WTC11 (cell line): ENCODE measurements around the gene AIG1. TPM values are rescaled to one million over a fixed set of nuclear protein-coding genes. Genes with fewer than 3 reads are reported as not detected.

Source experiments
- ATAC-seq: fragments of 200-7000 bp; cut with Tn5 transposase; 2 replicates; pipeline ENCODE4 v1.10.0; 2021; ENCODE audit warnings: mild to moderate bottlenecking, moderate library complexity
- CTCF ChIA-PET: fragments of 300-600 bp; sonication (Branson Sonifier 250); formaldehyde crosslinking; loops from one replicate; lab custom pipeline; 2021; ENCODE audit warnings: antibody characterized with exemption; lab: Charles Lee
- POLR2A ChIA-PET: fragments of 350-600 bp; sonication (Branson Sonifier 250); formaldehyde crosslinking; loops from one replicate; lab custom pipeline; 2021; ENCODE audit warnings: antibody characterized with exemption; lab: Charles Lee
- DNase-seq: peaks from one replicate; pipeline ENCODE4 v3.0.0; 2021; ENCODE audit warnings: low spot score
- H3K27ac Mint-ChIP-seq: 2 replicates; pipeline ENCODE4 v1.8.0; 2021; ENCODE audit warnings: mixed read lengths
- H3K27me3 Mint-ChIP-seq: 2 replicates; pipeline ENCODE4 v1.8.0; 2021; ENCODE audit warnings: low read depth, mild to moderate bottlenecking, moderate library complexity, mixed read lengths
- H3K36me3 Mint-ChIP-seq: 2 replicates; pipeline ENCODE4 v1.8.0; 2021; ENCODE audit warnings: mixed read lengths
- H3K4me1 Mint-ChIP-seq: 2 replicates; pipeline ENCODE4 v1.8.0; 2022; ENCODE audit warnings: mixed read lengths
- H3K4me3 Mint-ChIP-seq: 2 replicates; pipeline ENCODE4 v1.8.0; 2021; ENCODE audit warnings: mild to moderate bottlenecking, moderate library complexity, mixed read lengths
- H3K9me3 Mint-ChIP-seq: 2 replicates; pipeline ENCODE4 v1.8.0; 2021; ENCODE audit warnings: mixed read lengths
- ATF1 ChIP-seq: sonication (generic); formaldehyde crosslinking; IDR thresholded peaks from 2 replicates; pipeline ENCODE4 v1.8.1; 2023; ENCODE audit warnings: mild to moderate bottlenecking, moderate library complexity, missing genetic modification reagents
- IRF1 ChIP-seq: sonication (generic); formaldehyde crosslinking; IDR thresholded peaks from 2 replicates; pipeline ENCODE4 v1.8.0; 2023; ENCODE audit warnings: missing genetic modification reagents
- NR1H2 ChIP-seq: sonication (generic); formaldehyde crosslinking; IDR thresholded peaks from 2 replicates; pipeline ENCODE4 v1.9.0; 2021; ENCODE audit warnings: mild to moderate bottlenecking, moderate library complexity, missing genetic modification reagents
- SMAD3 ChIP-seq: sonication (generic); formaldehyde crosslinking; IDR thresholded peaks from 2 replicates; pipeline ENCODE4 v1.8.0; 2022; ENCODE audit warnings: missing genetic modification reagents, mild to moderate bottlenecking, borderline replicate concordance
- TCF7 ChIP-seq: sonication (generic); formaldehyde crosslinking; IDR thresholded peaks from 2 replicates; pipeline ENCODE4 v1.8.0; 2022; ENCODE audit warnings: mild to moderate bottlenecking, low read depth, missing genetic modification reagents, moderate library complexity
- USF1 ChIP-seq: sonication (generic); formaldehyde crosslinking; IDR thresholded peaks from 2 replicates; pipeline ENCODE4 v1.8.0; 2022; ENCODE audit warnings: mild to moderate bottlenecking, missing genetic modification reagents
- ZBTB21 ChIP-seq: sonication (generic); formaldehyde crosslinking; IDR thresholded peaks from 2 replicates; pipeline ENCODE4 v1.8.1; 2023; ENCODE audit warnings: mild to moderate bottlenecking, missing genetic modification reagents, borderline replicate concordance
- ZNF317 ChIP-seq: sonication (generic); formaldehyde crosslinking; IDR thresholded peaks from 2 replicates; pipeline ENCODE4 v1.8.1; 2023; ENCODE audit warnings: low read depth, mild to moderate bottlenecking, moderate library complexity, missing genetic modification reagents, borderline replicate concordance
- ZNF416 ChIP-seq: fragments of 250-450 bp; sonication (Bioruptor Pico); IDR thresholded peaks from 2 replicates; pipeline ENCODE4 v1.9.0; 2021; ENCODE audit warnings: mild to moderate bottlenecking, inconsistent platforms
- total RNA-seq: library from RNA; stranded (reverse); gene quantifications from 3 replicates; pipeline ENCODE4 v1.2.3, GENCODE V29; 2021
- TF ChIP-seq, protein P1 (sequence below): sonication (generic); formaldehyde crosslinking; conservative IDR thresholded peaks from 2 replicates; pipeline ENCODE4 v1.8.1; 2023; ENCODE audit warnings: mild to moderate bottlenecking, low read depth, missing genetic modification reagents, moderate library complexity
- TF ChIP-seq, protein P2 (sequence below): sonication (generic); formaldehyde crosslinking; IDR thresholded peaks from 2 replicates; pipeline ENCODE4 v1.8.0; 2023; ENCODE audit warnings: missing genetic modification reagents, mild to moderate bottlenecking, borderline replicate concordance
- TF ChIP-seq, protein P3 (sequence below): sonication (generic); formaldehyde crosslinking; IDR thresholded peaks from 2 replicates; pipeline ENCODE4 v1.8.1; 2023; ENCODE audit warnings: mild to moderate bottlenecking, missing genetic modification reagents, moderate library complexity
- TF ChIP-seq, protein P4 (sequence below): sonication (generic); formaldehyde crosslinking; IDR thresholded peaks from 2 replicates; pipeline ENCODE4 v1.8.1; 2022; ENCODE audit warnings: low read depth, missing genetic modification reagents, borderline replicate concordance
- TF ChIP-seq, protein P5 (sequence below): sonication (generic); formaldehyde crosslinking; IDR thresholded peaks from 2 replicates; pipeline ENCODE4 v1.8.0; 2022; ENCODE audit warnings: mild to moderate bottlenecking, missing genetic modification reagents
- TF ChIP-seq, protein P6 (sequence below): fragments of 250-450 bp; sonication (Bioruptor Pico); IDR thresholded peaks from 2 replicates; pipeline ENCODE4 v1.9.0; 2021; ENCODE audit warnings: mild to moderate bottlenecking
- TF ChIP-seq, protein P7 (sequence below): sonication (generic); formaldehyde crosslinking; conservative IDR thresholded peaks from 2 replicates; pipeline ENCODE4 v1.8.1; 2022; ENCODE audit warnings: mild to moderate bottlenecking, missing genetic modification reagents
- TF ChIP-seq, protein P8 (sequence below): sonication (generic); formaldehyde crosslinking; IDR thresholded peaks from 2 replicates; pipeline ENCODE4 v1.8.1; 2023; ENCODE audit warnings: mild to moderate bottlenecking, missing genetic modification reagents

AIG1 gene
- total RNA-seq, 1 experiment from 2014 or later, result 38.8 TPM

- TF ChIP-seq, protein P1, sequence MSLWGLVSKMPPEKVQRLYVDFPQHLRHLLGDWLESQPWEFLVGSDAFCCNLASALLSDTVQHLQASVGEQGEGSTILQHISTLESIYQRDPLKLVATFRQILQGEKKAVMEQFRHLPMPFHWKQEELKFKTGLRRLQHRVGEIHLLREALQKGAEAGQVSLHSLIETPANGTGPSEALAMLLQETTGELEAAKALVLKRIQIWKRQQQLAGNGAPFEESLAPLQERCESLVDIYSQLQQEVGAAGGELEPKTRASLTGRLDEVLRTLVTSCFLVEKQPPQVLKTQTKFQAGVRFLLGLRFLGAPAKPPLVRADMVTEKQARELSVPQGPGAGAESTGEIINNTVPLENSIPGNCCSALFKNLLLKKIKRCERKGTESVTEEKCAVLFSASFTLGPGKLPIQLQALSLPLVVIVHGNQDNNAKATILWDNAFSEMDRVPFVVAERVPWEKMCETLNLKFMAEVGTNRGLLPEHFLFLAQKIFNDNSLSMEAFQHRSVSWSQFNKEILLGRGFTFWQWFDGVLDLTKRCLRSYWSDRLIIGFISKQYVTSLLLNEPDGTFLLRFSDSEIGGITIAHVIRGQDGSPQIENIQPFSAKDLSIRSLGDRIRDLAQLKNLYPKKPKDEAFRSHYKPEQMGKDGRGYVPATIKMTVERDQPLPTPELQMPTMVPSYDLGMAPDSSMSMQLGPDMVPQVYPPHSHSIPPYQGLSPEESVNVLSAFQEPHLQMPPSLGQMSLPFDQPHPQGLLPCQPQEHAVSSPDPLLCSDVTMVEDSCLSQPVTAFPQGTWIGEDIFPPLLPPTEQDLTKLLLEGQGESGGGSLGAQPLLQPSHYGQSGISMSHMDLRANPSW (CRISPR knock-in tag), result no peak
- no peak for TF ChIP-seq SMAD3 (CRISPR knock-in tag)
- TF ChIP-seq, protein P2, sequence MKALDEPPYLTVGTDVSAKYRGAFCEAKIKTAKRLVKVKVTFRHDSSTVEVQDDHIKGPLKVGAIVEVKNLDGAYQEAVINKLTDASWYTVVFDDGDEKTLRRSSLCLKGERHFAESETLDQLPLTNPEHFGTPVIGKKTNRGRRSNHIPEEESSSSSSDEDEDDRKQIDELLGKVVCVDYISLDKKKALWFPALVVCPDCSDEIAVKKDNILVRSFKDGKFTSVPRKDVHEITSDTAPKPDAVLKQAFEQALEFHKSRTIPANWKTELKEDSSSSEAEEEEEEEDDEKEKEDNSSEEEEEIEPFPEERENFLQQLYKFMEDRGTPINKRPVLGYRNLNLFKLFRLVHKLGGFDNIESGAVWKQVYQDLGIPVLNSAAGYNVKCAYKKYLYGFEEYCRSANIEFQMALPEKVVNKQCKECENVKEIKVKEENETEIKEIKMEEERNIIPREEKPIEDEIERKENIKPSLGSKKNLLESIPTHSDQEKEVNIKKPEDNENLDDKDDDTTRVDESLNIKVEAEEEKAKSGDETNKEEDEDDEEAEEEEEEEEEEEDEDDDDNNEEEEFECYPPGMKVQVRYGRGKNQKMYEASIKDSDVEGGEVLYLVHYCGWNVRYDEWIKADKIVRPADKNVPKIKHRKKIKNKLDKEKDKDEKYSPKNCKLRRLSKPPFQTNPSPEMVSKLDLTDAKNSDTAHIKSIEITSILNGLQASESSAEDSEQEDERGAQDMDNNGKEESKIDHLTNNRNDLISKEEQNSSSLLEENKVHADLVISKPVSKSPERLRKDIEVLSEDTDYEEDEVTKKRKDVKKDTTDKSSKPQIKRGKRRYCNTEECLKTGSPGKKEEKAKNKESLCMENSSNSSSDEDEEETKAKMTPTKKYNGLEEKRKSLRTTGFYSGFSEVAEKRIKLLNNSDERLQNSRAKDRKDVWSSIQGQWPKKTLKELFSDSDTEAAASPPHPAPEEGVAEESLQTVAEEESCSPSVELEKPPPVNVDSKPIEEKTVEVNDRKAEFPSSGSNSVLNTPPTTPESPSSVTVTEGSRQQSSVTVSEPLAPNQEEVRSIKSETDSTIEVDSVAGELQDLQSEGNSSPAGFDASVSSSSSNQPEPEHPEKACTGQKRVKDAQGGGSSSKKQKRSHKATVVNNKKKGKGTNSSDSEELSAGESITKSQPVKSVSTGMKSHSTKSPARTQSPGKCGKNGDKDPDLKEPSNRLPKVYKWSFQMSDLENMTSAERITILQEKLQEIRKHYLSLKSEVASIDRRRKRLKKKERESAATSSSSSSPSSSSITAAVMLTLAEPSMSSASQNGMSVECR (CRISPR knock-in tag), result no peak
- TF ChIP-seq ZNF317 (CRISPR knock-in tag), result no peak
Observed at GRCh38 chr6:143205585-143205984, 144.9 kb downstream of the AIG1 start (continued).

GRCh38 chr6:143205991-143206390, 145.3 kb downstream of the AIG1 start:
- TF ChIP-seq ZNF416 (no peak), ZBTB21 (CRISPR knock-in tag) (no peak), NR1H2 (CRISPR knock-in tag) (no peak)
- TF ChIP-seq, protein P3, sequence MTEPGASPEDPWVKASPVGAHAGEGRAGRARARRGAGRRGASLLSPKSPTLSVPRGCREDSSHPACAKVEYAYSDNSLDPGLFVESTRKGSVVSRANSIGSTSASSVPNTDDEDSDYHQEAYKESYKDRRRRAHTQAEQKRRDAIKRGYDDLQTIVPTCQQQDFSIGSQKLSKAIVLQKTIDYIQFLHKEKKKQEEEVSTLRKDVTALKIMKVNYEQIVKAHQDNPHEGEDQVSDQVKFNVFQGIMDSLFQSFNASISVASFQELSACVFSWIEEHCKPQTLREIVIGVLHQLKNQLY (CRISPR knock-in tag), result no peak
- TF ChIP-seq, protein P4, sequence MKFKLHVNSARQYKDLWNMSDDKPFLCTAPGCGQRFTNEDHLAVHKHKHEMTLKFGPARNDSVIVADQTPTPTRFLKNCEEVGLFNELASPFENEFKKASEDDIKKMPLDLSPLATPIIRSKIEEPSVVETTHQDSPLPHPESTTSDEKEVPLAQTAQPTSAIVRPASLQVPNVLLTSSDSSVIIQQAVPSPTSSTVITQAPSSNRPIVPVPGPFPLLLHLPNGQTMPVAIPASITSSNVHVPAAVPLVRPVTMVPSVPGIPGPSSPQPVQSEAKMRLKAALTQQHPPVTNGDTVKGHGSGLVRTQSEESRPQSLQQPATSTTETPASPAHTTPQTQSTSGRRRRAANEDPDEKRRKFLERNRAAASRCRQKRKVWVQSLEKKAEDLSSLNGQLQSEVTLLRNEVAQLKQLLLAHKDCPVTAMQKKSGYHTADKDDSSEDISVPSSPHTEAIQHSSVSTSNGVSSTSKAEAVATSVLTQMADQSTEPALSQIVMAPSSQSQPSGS (CRISPR knock-in tag), result no peak
- TF ChIP-seq, protein P5, sequence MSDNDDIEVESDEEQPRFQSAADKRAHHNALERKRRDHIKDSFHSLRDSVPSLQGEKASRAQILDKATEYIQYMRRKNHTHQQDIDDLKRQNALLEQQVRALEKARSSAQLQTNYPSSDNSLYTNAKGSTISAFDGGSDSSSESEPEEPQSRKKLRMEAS (CRISPR knock-in tag), result no peak
- no peaks in the 10 kb centered on the region for H3K27me3 Mint-ChIP-seq
- no peak overlapping the region for H3K27ac Mint-ChIP-seq
- DNase-seq (no peak), ATAC-seq (no peak)
- peaks cover 20% of the 10 kb centered on the region for H3K36me3 Mint-ChIP-seq
- ChIA-PET CTCF (interaction anchor here (0.6 kb wide), 1 partner anchor 21 kb away, joined by 3 read pairs; no protein-coding TSS in a partner anchor), POLR2A (no interaction called here)
- H3K9me3 Mint-ChIP-seq, result peaks cover 25% of the 10 kb centered on the region
- no peak overlapping the region for H3K4me3 Mint-ChIP-seq
- no peaks in the 10 kb centered on the region for H3K4me1 Mint-ChIP-seq

GRCh38 chr6:143206550-143206949, 145.9 kb downstream of the AIG1 start:
- ATAC-seq, result no peak
- Mint-ChIP-seq H3K27ac (no peak overlapping the region), H3K4me3 (no peak overlapping the region), H3K36me3 (peaks cover 20% of the 10 kb centered on the region), H3K4me1 (no peaks in the 10 kb centered on the region), H3K9me3 (peaks cover 25% of the 10 kb centered on the region), H3K27me3 (no peaks in the 10 kb centered on the region)
- DNase-seq, result no peak
- ChIA-PET POLR2A (no interaction called here), CTCF (interaction anchor here (1.1 kb wide), 1 partner anchor 131 kb away, joined by 4 read pairs; no protein-coding TSS in a partner anchor)
- TF ChIP-seq, protein P6, sequence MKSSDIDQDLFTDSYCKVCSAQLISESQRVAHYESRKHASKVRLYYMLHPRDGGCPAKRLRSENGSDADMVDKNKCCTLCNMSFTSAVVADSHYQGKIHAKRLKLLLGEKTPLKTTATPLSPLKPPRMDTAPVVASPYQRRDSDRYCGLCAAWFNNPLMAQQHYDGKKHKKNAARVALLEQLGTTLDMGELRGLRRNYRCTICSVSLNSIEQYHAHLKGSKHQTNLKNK (CRISPR knock-in tag), result no peak
- TF ChIP-seq, protein P7, sequence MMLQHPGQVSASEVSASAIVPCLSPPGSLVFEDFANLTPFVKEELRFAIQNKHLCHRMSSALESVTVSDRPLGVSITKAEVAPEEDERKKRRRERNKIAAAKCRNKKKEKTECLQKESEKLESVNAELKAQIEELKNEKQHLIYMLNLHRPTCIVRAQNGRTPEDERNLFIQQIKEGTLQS, result no peak
- TF ChIP-seq USF1 (CRISPR knock-in tag) (no peak), IRF1 (CRISPR knock-in tag) (no peak), TCF7 (CRISPR knock-in tag) (no peak), ATF1 (CRISPR knock-in tag) (no peak)
- TF ChIP-seq, protein P8, sequence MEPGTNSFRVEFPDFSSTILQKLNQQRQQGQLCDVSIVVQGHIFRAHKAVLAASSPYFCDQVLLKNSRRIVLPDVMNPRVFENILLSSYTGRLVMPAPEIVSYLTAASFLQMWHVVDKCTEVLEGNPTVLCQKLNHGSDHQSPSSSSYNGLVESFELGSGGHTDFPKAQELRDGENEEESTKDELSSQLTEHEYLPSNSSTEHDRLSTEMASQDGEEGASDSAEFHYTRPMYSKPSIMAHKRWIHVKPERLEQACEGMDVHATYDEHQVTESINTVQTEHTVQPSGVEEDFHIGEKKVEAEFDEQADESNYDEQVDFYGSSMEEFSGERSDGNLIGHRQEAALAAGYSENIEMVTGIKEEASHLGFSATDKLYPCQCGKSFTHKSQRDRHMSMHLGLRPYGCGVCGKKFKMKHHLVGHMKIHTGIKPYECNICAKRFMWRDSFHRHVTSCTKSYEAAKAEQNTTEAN (CRISPR knock-in tag), result no peak
